Measurements from ENCODE around the gene CDK13. TPM values are rescaled to one million over a fixed set of nuclear protein-coding genes. Genes with fewer than 3 reads are reported as not detected.
A peak's percentile ranks its signal among the peaks of the same experiment; 100 is the strongest.

CDK13 gene
- total RNA-seq, 2 experiments from 2014 or later: 84.3 to 90.9 TPM

DNA sequence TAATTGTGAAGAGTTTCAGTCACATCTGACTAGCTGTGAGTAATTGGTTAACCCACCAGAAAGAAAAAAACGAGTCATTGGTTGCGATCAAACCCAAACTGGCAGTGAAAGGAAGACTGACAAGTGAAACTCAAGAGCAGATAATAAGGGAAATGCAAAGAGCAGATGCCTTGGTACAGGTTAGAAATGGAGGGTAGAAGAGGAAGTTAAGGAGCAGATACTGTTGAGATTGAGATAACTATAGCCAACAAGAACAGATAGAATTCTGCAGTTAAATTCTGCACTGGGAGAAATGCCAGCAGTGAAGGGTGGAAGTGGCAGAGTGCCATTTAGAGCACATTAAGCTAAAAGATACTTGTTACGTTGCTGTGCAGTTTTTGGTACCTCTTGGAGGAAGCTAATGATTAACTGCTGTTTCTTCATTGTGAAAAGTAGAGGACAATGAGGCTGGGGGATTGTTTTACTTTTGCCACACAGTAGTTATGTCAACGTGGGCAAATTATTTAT is 65.8 kb downstream of the CDK13 start:
- no TSS peak for BruUV-seq (replicated peaks)
- Histone ChIP-seq H3K9me3 (ENCODE audit: low read length) (no peaks in the 10 kb centered on the region), H3K4me3 (ENCODE audit: low read depth, low read length, poor library complexity, severe bottlenecking) (no peak overlapping the region), H3K79me2 (ENCODE audit: insufficient read depth, low read depth, low read length) (peaks cover 5% of the 10 kb centered on the region; the same call in 1 of the 2 replicates), H3K4me1 (ENCODE audit: insufficient read depth, low read length, poor library complexity, severe bottlenecking) (peaks cover 13% of the 10 kb centered on the region), H3K4me2 (ENCODE audit: low read length) (no peak overlapping the region), H2AFZ (ENCODE audit: low read length) (no peak overlapping the region), H4K20me1 (ENCODE audit: insufficient read depth, low read length) (no peaks in the 10 kb centered on the region), H3K36me3 (ENCODE audit: insufficient read depth, low read length) (peaks cover 45% of the 10 kb centered on the region), H3K27ac (ENCODE audit: low read depth, low read length, poor library complexity, severe bottlenecking) (no peak overlapping the region), H3K9me2 (ENCODE audit: insufficient read depth, low read length) (no peaks in the 10 kb centered on the region)
- POLR2A ChIA-PET: interaction anchor here (0.7 to 0.9 kb wide), 3 partner anchors 52 to 91 kb away, joined by 3 read pairs; no protein-coding TSS in a partner anchor
- CTCF ChIA-PET (ENCODE audit: unreplicated experiment): no interaction called here
- intact Hi-C loops (cut with micrococcal nuclease; ENCODE audit: unreplicated experiment): no loop called here
- TF ChIP-seq EZH2phosphoT487 (IDR thresholded peaks at IDR 0.05; ENCODE audit: borderline replicate concordance, low read depth, low read length): no peak
- TF ChIP-seq, protein P1, sequence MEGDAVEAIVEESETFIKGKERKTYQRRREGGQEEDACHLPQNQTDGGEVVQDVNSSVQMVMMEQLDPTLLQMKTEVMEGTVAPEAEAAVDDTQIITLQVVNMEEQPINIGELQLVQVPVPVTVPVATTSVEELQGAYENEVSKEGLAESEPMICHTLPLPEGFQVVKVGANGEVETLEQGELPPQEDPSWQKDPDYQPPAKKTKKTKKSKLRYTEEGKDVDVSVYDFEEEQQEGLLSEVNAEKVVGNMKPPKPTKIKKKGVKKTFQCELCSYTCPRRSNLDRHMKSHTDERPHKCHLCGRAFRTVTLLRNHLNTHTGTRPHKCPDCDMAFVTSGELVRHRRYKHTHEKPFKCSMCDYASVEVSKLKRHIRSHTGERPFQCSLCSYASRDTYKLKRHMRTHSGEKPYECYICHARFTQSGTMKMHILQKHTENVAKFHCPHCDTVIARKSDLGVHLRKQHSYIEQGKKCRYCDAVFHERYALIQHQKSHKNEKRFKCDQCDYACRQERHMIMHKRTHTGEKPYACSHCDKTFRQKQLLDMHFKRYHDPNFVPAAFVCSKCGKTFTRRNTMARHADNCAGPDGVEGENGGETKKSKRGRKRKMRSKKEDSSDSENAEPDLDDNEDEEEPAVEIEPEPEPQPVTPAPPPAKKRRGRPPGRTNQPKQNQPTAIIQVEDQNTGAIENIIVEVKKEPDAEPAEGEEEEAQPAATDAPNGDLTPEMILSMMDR (conservative IDR thresholded peaks at IDR 0.05; ENCODE audit: low read length): no peak
- peak; percentile 7 for DNase-seq (ENCODE audit: low spot score)

- ChIA-PET POLR2A (interaction anchor here (0.7 to 1.8 kb wide), 3 partner anchors 8 to 11 kb away, joined by 3 to 8 read pairs (median 3); no protein-coding TSS in a partner anchor), CTCF (ENCODE audit: unreplicated experiment) (no interaction called here)
- Histone ChIP-seq H4K20me1 (ENCODE audit: insufficient read depth, low read length) (no peaks in the 10 kb centered on the region), H3K4me2 (ENCODE audit: low read length) (no peak overlapping the region), H3K4me1 (ENCODE audit: insufficient read depth, low read length, poor library complexity, severe bottlenecking) (peaks cover 13% of the 10 kb centered on the region), H2AFZ (ENCODE audit: low read length) (no peak overlapping the region), H3K27ac (ENCODE audit: low read depth, low read length, poor library complexity, severe bottlenecking) (no peak overlapping the region), H3K79me2 (ENCODE audit: insufficient read depth, low read depth, low read length) (peaks cover 5% of the 10 kb centered on the region; the same call in 1 of the 2 replicates), H3K36me3 (ENCODE audit: insufficient read depth, low read length) (peaks cover 46% of the 10 kb centered on the region), H3K9me2 (ENCODE audit: insufficient read depth, low read length) (no peaks in the 10 kb centered on the region), H3K9me3 (ENCODE audit: low read length) (no peaks in the 10 kb centered on the region), H3K4me3 (ENCODE audit: low read depth, low read length, poor library complexity, severe bottlenecking) (no peak overlapping the region)
- intact Hi-C loops (cut with micrococcal nuclease; ENCODE audit: unreplicated experiment): no loop called here
- DNase-seq (ENCODE audit: low spot score): no peak
- TF ChIP-seq, protein P1 (conservative IDR thresholded peaks at IDR 0.05; ENCODE audit: low read length): no peak
- no peak for TF ChIP-seq EZH2phosphoT487 (IDR thresholded peaks at IDR 0.05; ENCODE audit: borderline replicate concordance, low read depth, low read length)
- no TSS peak for BruUV-seq (replicated peaks)
These were observed 69.5 kb downstream of the CDK13 start for GRCh38 chr7:40019558-40019957.

GRCh38 chr7:40024048-40024447 is 74.0 kb downstream of the CDK13 start:
- intact Hi-C loops (cut with micrococcal nuclease; ENCODE audit: unreplicated experiment): no loop called here
- peaks cover 67% of the 10 kb centered on the region for H3K36me3 ChIP-seq (ENCODE audit: insufficient read depth, low read length)
- H2AFZ ChIP-seq (ENCODE audit: low read length): no peak overlapping the region
- BruUV-seq (replicated peaks): no TSS peak
- CTCF ChIA-PET (ENCODE audit: unreplicated experiment): no interaction called here
- no peak overlapping the region for H3K27ac ChIP-seq (ENCODE audit: low read depth, low read length, poor library complexity, severe bottlenecking)
- no peak overlapping the region for H3K4me3 ChIP-seq (ENCODE audit: low read depth, low read length, poor library complexity, severe bottlenecking)
- no peaks in the 10 kb centered on the region for H4K20me1 ChIP-seq (ENCODE audit: insufficient read depth, low read length)
- H3K4me2 ChIP-seq (ENCODE audit: low read length): no peak overlapping the region
- no peaks in the 10 kb centered on the region for H3K9me2 ChIP-seq (ENCODE audit: insufficient read depth, low read length)
- H3K79me2 ChIP-seq (ENCODE audit: insufficient read depth, low read depth, low read length): peaks cover 4% of the 10 kb centered on the region; the same call in 1 of the 2 replicates
- no peaks in the 10 kb centered on the region for H3K4me1 ChIP-seq (ENCODE audit: insufficient read depth, low read length, poor library complexity, severe bottlenecking)
- no peaks in the 10 kb centered on the region for H3K9me3 ChIP-seq (ENCODE audit: low read length)
- TF ChIP-seq EZH2phosphoT487 (IDR thresholded peaks at IDR 0.05; ENCODE audit: borderline replicate concordance, low read depth, low read length): no peak
- TF ChIP-seq, protein P1 (conservative IDR thresholded peaks at IDR 0.05; ENCODE audit: low read length): no peak
- POLR2A ChIA-PET: interaction anchor here (0.6 kb wide), 2 partner anchors 109 to 191 kb away, joined by 5 read pairs; no protein-coding TSS in a partner anchor
- DNase-seq (ENCODE audit: low spot score): no peak
